ENCODE results near the gene MAP4K2.
"Not testable (repeated sequence)": the region's sequence is repeated elsewhere in the genome, so short reads cannot be mapped to it uniquely, and the experiment has no call there.

The MAP4K2 gene

GRCh38 chr11:64803158-64803845, at the start of gene MAP4K2:
Gene MAP4K2 (minus strand): TSS chr11:64803214. CDS start chr11:64803149, 65 bp downstream.
- DNase-seq: peak; percentile 94

- no peak for DNase-seq
Measured at GRCh38 chr11:64851831-64852351, 48.9 kb upstream of the MAP4K2 start.

GRCh38 chr11:64850979-64851567, 48.1 kb upstream of the MAP4K2 start:
- peak; percentile 43 for DNase-seq

- DNase-seq: peak; percentile 55
Measured at GRCh38 chr11:64849598-64850356, 46.8 kb upstream of the MAP4K2 start.

- peak; percentile 79 for DNase-seq
Measured at GRCh38 chr11:64848826-64849597, 46.0 kb upstream of the MAP4K2 start.

GRCh38 chr11:64848214-64848825, 45.3 kb upstream of the MAP4K2 start:
- no peak for DNase-seq

GRCh38 chr11:64846998-64847666, 44.1 kb upstream of the MAP4K2 start:
- peak; percentile 93 for DNase-seq

- not testable (repeated sequence) for DNase-seq
Measured at GRCh38 chr11:64845776-64846129, 42.7 kb upstream of the MAP4K2 start.

- DNase-seq: no peak
Measured at GRCh38 chr11:64845129-64845775, 42.2 kb upstream of the MAP4K2 start.

GRCh38 chr11:64844330-64845128, 41.5 kb upstream of the MAP4K2 start, which contains the start of gene CDC42BPG:
Gene CDC42BPG (minus strand): TSS chr11:64844653. CDS start chr11:64844569, 84 bp downstream.
- peak; percentile 98 for DNase-seq

- DNase-seq: peak; percentile 78
Measured at GRCh38 chr11:64843686-64844329, 40.8 kb upstream of the MAP4K2 start.

- DNase-seq: peak; percentile 88
Measured at GRCh38 chr11:64842851-64843685, 40.1 kb upstream of the MAP4K2 start.

- peak; percentile 35 for DNase-seq
Measured at GRCh38 chr11:64842366-64842759, 39.3 kb upstream of the MAP4K2 start.

GRCh38 chr11:64841592-64842365, 38.8 kb upstream of the MAP4K2 start:
- no peak for DNase-seq

GRCh38 chr11:64839887-64840782, 37.1 kb upstream of the MAP4K2 start:
- DNase-seq: no peak

GRCh38 chr11:64839335-64839734, 36.3 kb upstream of the MAP4K2 start:
- DNase-seq: no peak
